Pons (tissue), 1 donor: ENCODE data around the gene NPAS4.
"Not testable (repeated sequence)": the region's sequence is repeated elsewhere in the genome, so short reads cannot be mapped to it uniquely, and the experiment has no call there.

ENCODE experiments used
- DNase-seq: peaks from one replicate; pipeline ENCODE4 v3.0.0-alpha.2; 2016; ENCODE audit warnings: low spot score

The NPAS4 gene

DNA sequence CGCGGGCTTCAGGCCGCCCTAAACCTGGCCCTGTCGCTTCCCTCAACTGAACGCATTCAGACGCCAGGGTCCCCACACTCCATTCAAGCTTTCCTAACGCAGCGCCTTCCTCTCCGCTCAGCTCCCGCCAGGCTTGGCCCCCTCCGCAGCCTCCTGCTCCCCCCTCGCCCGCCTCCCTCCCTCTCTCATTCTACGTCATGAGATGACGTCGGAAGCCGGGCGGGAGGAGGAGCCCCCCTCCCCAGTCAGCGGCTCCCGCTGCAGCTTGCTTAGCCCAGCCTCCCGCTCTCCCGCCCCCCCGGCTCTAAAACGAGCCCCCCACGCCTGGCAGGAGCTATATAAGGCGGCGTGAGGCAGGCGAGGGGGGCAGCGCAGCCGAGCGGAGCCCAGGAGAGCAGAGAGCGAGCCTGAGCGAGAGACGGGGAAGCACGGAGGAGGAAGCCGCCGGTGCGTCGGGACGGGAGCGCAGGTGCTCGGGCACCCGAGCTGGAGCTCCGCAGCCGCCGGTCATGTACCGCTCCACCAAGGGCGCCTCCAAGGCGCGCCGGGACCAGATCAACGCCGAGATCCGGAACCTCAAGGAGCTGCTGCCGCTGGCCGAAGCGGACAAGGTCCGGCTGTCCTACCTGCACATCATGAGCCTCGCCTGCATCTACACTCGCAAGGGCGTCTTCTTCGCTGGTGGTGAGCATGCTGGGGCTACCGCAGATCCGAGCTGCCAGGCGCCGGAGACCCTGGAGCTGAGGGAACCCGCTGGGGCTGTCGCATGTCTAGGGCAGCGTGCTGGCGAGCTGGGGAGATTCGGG, at the start of gene NPAS4:
Gene NPAS4, plus strand, starts transcription at position 365 of the 806 bp plus-strand sequence. Its CDS starts 145 bp downstream, at position 510.
- no peak for DNase-seq

DNA sequence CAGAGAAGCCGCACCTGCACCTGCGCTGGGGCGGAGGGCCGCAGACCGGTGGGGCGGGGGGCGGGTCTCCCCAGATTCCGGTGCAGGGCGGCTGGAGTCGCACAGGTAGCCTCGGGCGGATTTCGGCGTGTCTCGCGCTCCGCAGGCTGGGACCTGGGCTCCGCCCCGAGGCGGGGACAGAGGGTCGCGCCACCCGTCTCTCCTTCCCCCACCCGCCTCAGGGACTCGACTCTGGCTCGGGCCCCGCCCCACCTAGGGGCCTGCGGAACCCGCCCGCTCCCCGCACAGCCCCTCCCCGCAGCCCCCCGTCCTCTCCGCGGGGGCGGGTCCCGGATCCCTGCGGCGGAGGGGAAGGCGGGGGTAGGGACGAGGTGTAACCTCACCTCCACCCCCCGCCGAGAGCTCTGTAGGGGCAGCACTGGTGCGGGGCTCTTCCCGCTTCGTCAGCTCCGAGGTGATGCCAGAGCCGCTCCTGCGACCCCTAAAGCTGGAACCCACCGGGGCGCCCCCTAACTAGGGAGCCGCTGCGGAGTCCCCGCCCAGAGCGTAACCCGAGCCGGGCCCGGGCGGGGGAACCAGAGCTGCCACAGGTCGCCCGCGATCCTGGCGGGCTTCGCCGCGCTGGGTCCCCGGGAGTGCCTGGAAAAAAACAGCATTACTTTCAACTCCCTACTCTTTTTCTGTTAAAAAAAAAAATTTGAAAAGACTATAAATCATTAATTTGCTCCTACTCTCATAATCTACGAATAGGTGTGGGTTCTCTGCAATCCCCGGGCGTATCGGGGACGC, 49.0 kb upstream of the NPAS4 start, which contains the start of gene SLC29A2:
Gene SLC29A2, minus strand, starts transcription at position 134 of the 789 bp plus-strand sequence. CDS start 169 bp downstream, outside the sequence.
- DNase-seq, result no peak

DNA sequence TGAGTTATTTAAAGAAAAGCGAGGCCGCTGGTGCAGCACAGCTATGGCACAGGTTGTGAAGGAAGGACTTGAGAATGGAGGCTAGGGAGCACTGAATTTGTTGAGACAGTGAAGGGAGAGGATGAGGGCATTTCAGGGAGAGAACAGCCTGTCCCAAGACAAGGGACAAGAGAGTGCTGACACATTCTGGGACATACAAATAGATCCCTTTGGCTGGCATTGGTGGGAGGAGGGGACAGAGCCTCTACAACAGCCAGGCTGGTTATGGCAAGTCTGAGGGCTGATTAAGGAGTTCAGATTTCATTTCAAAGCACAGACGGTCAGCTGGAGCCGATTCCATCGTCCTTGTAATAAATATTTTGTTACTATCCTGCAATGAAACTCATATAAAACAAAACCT, 47.6 kb upstream of the NPAS4 start:
- peak; percentile 51 for DNase-seq

DNA sequence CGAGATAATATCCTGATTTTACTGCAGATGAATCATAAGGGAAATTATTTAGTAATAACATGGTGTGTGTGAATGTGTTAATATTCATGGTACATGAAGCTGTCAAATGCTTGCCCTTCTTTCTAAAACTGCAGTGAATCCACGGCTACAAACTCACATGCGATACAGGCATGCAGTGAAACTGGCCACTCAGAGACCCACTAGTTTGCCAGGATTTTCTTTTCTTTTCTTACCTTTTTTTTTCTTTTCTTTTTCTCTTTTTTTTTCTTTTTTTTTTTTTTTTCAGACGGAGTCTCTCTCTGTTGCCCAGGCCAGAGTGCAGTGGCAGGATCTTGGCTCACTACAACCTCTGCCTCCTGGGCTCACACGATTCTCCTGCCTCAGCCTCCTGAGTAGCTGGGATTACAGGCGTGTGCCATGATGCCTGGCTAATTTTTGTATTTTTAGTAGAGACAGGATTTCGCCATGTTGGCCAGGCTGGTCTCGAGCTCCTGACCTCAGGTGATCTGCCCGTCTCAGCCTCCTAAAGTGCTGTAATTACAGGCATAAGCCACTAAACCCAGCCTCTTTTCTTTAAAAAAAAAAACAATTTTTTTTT, 47.0 kb upstream of the NPAS4 start:
- not testable (repeated sequence) for DNase-seq

DNA sequence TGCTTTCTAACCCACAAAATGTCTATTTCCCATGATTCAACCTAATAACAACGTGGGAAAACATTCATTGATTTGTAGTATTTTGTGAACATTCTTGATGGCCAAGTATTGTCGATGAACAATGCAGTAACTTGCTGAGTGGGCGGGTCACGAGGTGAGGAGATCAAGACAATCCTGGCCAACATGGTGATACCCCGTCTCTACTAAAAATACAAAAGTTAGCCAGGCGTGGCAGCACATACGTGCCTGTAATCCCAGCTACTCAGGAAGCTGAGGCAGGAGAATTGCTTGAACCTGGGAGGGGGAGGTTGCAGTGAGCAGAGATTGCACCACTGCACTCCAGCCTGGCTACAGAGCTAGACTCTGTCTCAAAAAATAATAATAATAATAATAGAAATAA, 40.6 kb upstream of the NPAS4 start:
- DNase-seq, result not testable (repeated sequence)

DNA sequence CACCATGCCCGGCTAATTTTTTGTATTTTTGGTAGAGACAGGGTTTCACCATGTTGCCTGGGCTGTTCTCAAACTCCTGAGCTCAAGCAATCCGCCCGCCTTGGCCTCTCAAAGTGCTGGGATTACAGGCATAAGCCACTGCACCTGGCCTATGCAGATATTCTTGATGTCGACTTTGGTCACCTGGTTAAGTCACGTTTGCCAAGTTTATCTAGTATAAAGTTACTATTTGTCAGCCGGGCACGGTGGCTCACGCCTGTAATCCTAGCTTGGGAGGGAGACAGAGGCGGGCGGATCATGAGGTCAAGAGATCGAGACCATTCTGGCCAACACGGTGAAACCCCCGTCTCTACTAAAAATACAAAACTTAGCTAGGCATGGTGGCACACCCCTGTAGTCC, 36.5 kb upstream of the NPAS4 start:
- not testable (repeated sequence) for DNase-seq

DNA sequence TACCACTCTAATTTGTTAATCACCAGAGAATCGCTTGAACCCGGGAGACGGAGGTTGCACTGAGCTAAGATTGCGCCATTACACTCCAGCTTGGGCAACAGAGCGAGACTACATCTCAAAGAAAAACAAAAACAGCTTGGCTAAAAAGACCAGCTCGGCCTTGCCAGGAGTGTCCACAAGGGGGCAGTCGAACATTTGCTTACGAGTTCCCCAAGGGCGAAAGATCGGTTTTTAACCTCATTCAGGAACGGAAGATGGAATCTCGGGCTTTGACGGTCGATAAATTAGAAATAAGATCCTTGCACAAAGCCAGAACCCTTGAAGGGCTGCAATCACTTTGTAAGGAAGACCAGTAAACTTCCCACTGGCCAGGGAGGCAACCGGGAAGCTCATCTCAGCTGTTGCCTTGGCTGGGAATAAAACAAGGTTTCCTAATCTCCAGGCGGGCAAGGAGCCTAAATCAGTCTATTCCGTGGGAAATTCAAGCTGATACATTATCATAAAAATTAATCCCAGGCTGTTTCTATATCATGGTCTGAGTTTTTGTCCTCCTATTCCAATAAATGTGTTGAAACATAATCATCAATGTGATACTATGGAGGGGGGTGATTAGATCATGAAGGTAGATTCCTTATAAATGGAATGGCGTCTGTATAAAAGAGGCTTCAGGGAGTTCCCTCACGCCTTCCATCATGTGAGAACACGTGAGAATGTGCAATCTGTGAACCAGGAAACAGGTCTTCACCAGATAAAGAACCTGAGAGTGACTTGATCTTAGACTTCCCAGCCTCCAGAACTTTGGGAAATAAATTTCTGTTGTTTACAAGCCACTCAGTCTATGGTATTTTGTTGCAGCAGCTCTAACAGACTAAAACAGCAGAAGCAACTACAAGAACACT, 34.4 kb upstream of the NPAS4 start:
- peak; percentile 82 for DNase-seq

DNA sequence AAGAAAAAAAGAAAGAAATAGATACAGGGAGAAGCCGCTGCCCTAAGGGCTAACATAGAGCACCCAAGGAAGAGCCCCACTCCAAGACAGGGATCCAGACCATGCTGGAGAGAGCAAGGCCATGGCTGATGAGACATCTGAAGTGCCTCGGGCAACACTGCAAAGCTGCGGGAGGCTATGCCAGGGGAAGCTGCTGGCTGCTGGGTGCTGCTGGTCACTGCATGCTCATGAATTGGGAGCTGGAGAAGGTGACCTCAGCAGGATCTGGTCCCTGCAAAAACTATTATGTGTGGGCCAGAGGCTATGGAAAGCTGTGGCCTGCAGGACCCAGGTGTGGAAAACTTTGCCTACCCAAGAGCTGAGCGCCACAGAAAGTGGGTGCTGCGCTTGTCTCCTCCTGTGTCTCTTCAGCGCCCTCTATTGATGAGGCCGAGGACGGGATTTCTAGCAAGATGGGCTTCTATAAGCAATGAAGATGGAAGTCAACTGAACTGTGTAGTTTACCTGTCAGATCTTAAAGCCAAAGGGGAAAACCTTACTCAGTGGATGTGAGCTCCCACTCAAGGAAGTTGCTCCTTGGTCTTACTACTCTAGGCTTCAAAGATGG, 32.0 kb upstream of the NPAS4 start:
- DNase-seq, result peak; percentile 59

DNA sequence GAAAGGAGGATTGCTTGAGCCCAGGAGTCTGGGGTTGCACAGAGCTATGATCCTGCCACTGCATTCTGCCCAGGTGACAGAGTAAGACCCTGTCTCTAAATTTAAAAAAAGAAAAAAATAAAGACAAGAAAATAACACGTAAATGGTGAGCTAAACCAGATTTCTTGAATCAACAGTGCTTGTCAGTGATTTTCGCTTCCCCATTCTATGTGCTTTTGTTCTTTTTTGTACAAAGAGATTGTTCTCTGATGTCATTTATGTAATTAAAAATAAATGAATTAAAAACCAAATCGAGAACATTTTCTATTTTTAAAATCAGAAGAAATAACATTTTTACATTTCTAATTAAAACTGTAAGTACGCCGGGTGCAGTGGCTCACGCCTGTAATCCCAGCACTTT, 29.5 kb upstream of the NPAS4 start:
- DNase-seq, result no peak

DNA sequence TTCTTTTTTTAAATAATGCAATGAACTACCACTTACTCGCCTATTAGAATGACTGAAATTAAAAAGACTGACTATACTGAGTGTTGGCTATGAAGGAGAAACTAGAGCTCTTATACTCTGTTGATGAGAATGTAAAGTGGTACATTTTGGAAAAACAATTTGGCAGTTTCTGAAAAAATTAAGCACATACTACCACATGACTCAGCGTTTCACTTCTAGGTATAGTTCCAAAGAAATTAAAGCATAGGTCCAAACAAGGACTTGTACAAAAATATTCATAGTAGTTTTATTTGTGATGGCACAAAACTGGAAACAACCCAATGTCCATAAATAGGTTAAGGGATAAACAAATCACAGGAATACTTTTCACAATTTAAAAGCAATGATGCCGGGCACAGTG, 26.9 kb upstream of the NPAS4 start:
- DNase-seq, result no peak

DNA sequence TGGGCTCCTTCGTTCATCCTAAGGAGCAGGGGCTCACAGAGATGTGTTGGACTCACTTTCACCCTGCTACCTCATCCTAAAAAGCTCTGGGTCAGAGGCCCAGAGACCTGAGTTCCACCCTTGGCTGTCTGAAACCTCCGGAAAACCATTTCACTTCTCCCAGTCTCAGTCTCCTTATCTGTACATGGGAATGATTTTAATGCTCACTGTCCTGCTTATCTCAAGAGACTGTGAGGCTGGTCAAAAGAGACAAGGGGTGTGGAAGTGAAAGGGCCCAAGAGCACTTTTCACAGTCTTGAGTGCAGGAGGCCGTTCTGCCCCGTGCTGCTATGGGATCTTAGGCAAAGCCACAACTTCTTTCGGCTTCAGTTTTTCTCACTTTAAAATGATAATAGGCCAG, 13.2 kb upstream of the NPAS4 start:
- DNase-seq, result no peak

DNA sequence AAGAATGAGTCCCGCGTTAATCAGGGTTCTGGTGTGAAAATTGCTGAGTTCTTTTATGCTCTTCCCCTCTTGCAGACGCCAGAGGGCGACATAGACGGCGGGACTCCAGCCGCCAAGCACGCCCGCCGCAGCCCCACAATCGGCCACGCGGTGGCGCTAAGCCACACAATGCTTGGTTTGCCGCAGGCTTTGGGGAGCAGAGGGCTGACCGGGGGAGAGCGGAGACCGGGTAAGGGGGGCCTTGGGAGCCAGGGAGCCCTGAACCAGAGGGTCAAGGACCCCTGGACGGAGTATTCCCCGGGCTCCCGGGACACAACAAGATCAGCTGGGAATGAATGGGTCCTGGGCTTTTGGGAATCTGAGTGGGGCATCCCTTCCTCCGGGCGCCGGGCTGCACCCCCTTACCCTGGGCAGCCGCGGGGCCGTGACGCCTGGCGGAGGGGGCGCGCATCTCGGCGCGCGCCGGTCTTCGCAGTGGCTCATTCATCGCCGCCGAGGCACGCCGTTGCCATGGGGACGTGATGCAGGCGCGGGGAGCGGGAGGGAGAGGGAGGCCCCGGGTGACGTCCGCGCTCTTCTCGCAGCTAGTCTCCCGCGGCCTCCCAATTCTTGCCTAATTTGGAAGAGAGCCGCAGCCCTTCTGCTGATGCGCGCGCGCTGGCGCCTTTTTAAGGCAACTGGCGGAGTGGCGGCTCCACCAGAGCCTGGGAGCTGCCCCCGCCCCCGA, 12.2 kb upstream of the NPAS4 start:
- DNase-seq, result peak; percentile 77

DNA sequence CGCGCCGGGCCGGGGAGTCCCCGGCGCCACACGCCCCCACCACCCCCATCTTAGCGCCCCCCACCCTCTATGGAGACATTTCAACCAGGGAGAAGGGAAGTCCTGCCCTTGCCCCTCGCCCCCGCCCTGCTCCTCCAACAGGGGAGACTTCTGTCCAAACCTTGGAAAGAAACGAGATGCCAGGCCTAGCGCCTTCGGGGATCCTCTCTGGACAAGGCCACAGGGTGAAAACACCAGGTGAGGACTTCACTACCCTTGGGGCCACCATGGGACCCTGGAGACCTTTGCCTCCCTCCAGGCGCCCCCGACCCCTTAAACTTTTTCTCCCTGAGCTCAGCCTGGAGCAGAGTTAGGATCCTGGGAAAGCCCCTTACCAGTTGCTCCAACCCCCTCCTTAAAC, 11.6 kb upstream of the NPAS4 start:
- DNase-seq, result no peak

DNA sequence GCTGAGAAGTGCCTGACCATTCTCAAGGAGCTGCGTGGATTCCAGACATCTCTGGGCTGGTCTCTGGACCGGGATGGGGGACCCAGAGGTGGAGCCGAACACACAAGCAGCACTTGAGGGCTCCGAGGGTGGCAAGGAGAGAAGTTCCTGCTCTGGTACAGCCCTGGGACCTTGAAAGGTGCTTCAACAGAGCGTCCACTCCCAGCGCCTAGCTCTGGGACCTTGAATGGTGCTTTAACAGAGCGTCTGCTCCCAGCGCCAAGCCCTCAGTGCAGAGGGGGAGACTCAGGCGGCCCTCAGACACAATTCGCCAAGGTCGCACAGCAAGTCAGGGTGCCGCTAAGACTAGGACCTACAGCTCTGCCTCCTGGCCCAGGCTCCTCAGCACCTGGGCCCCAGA, 10.6 kb upstream of the NPAS4 start:
- no peak for DNase-seq

DNA sequence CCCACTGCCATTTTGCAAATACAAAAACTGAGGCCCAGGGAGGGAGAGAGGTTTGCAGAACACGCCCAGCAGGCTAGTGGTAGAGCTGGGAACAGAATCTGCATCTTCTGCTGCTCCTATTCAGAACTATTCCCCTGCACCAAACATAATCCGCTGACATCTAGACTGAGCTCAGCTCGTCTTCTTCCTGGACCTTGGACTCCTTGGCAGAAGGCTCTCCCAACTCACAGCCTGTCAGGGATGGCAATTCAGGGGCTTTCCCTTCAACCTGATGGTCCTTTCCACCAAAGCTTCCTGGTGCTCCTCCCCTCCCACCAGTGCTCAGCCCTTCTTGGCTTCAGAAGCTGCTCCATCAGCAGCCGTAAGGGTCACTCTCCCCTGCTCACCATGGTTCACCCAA, 9.5 kb upstream of the NPAS4 start:
- DNase-seq, result no peak

DNA sequence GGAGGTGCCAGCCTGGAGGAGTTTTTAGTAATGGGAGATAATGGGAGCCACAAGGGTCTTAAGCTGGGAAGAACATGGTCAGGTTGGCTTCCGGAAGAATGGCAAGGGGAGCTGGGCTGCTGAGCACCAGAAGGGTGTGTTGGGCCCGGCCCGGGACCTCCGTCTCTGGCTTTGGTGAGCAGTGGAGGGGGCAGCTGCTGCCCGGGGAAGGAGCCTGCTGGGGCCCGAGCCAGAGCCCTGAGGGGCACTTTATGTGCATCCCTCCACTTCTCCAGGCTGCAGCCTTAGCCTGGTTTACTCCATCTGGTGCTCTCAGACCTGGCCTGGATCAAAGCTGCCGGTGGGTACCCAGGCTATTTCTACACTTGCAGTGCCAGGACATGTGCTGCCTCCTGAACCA, 8.7 kb upstream of the NPAS4 start:
- no peak for DNase-seq

DNA sequence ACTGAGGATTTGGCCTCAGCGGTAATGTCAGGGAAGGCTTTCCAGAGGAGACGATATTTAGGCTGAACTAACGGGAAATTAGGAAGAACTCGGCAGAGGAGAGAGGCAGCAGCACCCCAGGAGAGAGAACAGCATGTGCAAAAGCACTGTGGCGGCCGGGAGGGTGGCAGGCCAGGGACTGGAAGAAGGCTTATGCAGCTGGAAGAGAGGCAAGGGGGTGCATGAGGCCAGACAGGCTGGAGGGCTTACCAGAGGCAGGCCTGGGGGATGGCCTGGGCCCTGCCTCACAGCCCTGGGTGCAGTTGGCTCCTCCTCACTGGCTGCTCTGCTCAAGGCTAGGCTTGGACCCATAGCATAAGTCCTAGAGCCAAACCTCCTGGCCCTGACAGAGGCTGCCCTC, 7.7 kb upstream of the NPAS4 start:
- no peak for DNase-seq

DNA sequence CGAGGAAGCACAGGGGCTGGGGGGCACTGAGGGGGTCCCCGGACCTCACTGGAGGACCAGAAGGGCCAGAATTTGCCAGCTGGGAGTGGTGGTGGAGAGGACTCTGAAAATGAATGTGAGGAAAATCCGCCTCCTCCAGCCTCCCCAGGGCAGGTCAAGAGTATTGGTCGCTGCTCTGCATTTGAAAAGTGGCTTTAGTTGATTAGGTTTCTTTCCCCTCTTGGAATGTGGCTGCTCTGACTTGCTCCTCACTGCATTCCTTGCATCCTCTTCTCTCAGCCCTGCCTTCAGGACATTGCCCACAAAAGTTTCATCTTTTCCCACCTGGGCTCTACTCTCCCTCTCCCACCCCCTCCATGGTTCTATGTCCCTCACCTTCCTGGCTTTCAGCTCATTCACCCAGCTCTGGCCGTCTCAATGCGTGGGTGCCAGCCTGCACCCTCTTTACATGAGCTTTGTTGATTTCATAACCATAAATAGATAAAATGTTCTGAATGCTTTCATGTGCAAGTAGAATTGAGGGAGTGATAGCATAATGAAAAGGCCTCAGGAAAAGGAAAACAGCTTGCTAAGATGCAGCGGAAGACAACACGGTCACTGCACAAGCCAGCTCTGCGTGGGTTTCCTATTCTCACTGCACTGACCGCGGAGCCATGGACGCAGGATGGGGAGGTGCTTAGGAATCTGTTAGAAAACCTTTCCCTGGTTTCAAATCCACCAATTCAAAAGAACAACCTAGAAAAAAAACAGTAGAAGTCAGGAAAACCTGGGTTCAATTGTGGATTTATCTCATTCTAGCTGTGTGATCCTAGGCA, 6.5 kb upstream of the NPAS4 start:
- no peak for DNase-seq

DNA sequence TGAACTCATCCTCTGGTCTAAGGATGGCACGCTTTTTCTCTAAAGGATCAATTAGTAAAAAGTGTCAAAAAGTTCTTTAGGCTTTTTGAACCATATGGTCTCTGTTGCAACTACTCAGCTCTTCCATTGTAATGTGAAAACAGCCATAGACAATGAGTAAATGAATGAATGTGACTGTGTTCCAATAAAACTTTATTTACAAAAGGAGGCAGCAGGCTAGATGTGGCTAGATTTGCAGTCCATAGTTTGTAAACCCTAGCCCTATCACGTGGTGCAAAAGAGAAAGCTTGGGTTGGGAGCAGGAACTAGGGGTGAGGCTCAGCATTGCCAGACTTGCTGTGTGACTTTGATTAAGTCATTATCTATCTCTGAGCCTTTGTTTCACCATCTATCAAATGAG, 5.4 kb upstream of the NPAS4 start:
- DNase-seq, result no peak

DNA sequence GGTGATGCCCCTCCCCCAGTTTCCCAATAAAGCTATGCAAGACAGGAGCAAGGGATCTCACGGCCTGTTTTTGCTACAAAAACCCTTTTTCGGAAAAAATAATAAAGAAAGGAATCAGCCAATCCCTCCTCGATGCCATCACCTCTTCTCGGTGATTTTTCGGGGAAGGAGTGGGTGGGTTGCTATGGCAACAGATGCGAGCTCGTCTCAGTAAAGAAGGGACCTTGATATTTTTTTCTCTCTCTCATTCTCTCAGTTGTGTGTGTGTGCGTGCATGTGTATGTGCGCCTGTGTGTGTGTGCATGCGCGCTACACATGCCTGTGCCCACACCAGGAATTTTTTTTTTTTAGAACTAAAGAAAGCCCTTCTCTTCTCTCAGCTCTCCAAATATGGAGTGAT, 3.8 kb upstream of the NPAS4 start:
- DNase-seq, result no peak
